ENCODE data around the gene SNTA1. TPM values are rescaled to one million over a fixed set of nuclear protein-coding genes. Genes with fewer than 3 reads are reported as not detected.

Gene SNTA1
- total and polyA plus RNA-seq, 2 of the 8 experiments (the other 6 are each of a cell fraction or from before 2014, with no cell fraction given), result 4.5 to 8.0 TPM

DNA sequence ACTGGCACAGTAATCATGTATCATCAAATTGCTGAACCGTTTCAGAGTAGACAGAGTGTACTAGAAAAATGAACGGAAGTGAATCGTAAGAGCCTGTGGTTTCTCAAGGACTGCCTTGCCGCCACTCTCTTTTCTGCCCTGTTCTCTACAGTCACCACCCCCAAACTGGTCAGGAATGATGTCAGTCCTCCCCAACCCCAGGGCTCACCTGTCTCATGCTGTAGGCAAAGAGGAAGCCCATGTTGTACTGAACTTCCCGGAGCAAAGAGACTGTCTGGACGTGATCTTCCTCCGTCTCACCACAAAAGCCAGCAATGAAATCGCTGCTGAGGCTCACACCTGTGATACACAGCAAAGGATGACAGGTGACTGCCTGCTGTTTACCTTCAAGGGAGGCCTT is 73.3 kb downstream of the SNTA1 start:
- H3K23ac ChIP-seq (ENCODE audit: insufficient read length), result no peak overlapping the region
- no peak overlapping the region for H2BK15ac ChIP-seq (ENCODE audit: low read length)
- TF ChIP-seq SRF (IDR thresholded peaks at IDR 0.05; ENCODE audit: low read depth, low read length) (no peak), CHD1 (IDR thresholded peaks at IDR 0.05; ENCODE audit: low read depth, low read length) (no peak), GTF2F1 (IDR thresholded peaks at IDR 0.05; ENCODE audit: borderline replicate concordance, low read depth, low read length) (no peak), ZNF274 (IDR thresholded peaks at IDR 0.05; ENCODE audit: borderline replicate concordance, extremely low read depth, low read length) (no peak), CBX5 (IDR thresholded peaks at IDR 0.05; ENCODE audit: low read depth, low read length) (no peak), RFX5 (IDR thresholded peaks at IDR 0.05; ENCODE audit: borderline replicate concordance, low read depth, low read length) (no peak), SAP30 (IDR thresholded peaks at IDR 0.05; ENCODE audit: insufficient read depth, insufficient replicate concordance, low read length) (no peak), NRF1 (IDR thresholded peaks at IDR 0.05; ENCODE audit: low read depth, low read length) (no peak), HDAC6 (IDR thresholded peaks at IDR 0.05; ENCODE audit: low read depth, low read length) (no peak), SIRT6 (IDR thresholded peaks at IDR 0.05; ENCODE audit: low read length) (no peak), KDM4A (IDR thresholded peaks at IDR 0.05; ENCODE audit: low read depth, low read length, severe bottlenecking) (no peak)
- no peaks in the 10 kb centered on the region for H3K4me1 ChIP-seq (replicated peaks in 1 of 4; ENCODE audit: control insufficient read depth in 3 of 4, insufficient read depth in 4 of 4, low read length in 3 of 4)
- no peaks in the 10 kb centered on the region for H3K79me1 ChIP-seq (ENCODE audit: low read depth, low read length)
- H3K9me3 ChIP-seq (ENCODE audit: insufficient read depth in 2 of 2, low read depth in 1 of 2, low read length in 1 of 2), result no peaks in the 10 kb centered on the region
- CTCF ChIA-PET (ENCODE audit: partially characterized antibody), result no interaction called here
- no peak overlapping the region for H3K27ac ChIP-seq (ENCODE audit: low read depth, low read length)
- no peaks in the 10 kb centered on the region for H3K79me2 ChIP-seq (ENCODE audit: control insufficient read depth in 1 of 2, insufficient read depth in 2 of 2, low read length in 2 of 2)
- H4K8ac ChIP-seq (ENCODE audit: extremely low read depth, insufficient read depth, low read length), result no peak overlapping the region
- POLR2A ChIA-PET (ENCODE audit: partially characterized antibody), result no interaction called here
- peaks cover 2% of the 10 kb centered on the region in 2 experiments for H4K20me1 ChIP-seq (replicated peaks in 1 of 2; ENCODE audit: control insufficient read depth in 1 of 2, insufficient read depth in 2 of 2, low read length in 2 of 2)
- H3K14ac ChIP-seq (ENCODE audit: insufficient read length), result no peak overlapping the region
- no peak overlapping the region for H3K18ac ChIP-seq (ENCODE audit: extremely low read depth, low read length)
- no peak overlapping the region for H4K5ac ChIP-seq (ENCODE audit: insufficient read length, low read depth, low read length)
- no peaks in the 10 kb centered on the region for H3K23me2 ChIP-seq (ENCODE audit: low read depth, low read length)
- no peak overlapping the region for H4K91ac ChIP-seq (replicated peaks; ENCODE audit: insufficient read length, low read length)
- no peak overlapping the region for H3K4me3 ChIP-seq (ENCODE audit: extremely low read depth in 1 of 4, insufficient read depth in 2 of 4, low read depth in 3 of 4, low read length in 4 of 4)
- H2BK20ac ChIP-seq (ENCODE audit: low read length), result no peak overlapping the region
- no peak overlapping the region for H3K56ac ChIP-seq (replicated peaks; ENCODE audit: insufficient read length, low read depth, low read length)
- WGBS, 2 experiments (ENCODE audit: extremely low coverage in 1 of 2, insufficient coverage in 1 of 2, insufficient read length in 1 of 2, insufficient replicate concordance in 2 of 2, low coverage in 1 of 2, low lambda C conversion rate in 2 of 2, missing lambda C conversion rate in 1 of 2), result 94% methylated on average over 8 of the region's 8 CpGs; no CpG with 5 or more reads in 1 of the 2 experiments
- no peak overlapping the region for H3K4ac ChIP-seq (replicated peaks; ENCODE audit: insufficient read length, low read depth, low read length)
- no peak overlapping the region for H2AFZ ChIP-seq (ENCODE audit: low read length)
- H2BK12ac ChIP-seq (ENCODE audit: low read depth, low read length), result no peak overlapping the region
- no peaks in the 10 kb centered on the region for H3K27me3 ChIP-seq (replicated peaks in 1 of 4; ENCODE audit: control insufficient read depth in 3 of 4, extremely low read depth in 1 of 4, insufficient read depth in 3 of 4, low read length in 3 of 4)
- FAIRE-seq, result no peak
- peaks cover 11 to 48% (median 45%) of the 10 kb centered on the region in 4 experiments for H3K36me3 ChIP-seq (ENCODE audit: control insufficient read depth in 2 of 4, insufficient read depth in 4 of 4, low read length in 3 of 4)
- no peak overlapping the region for H2BK5ac ChIP-seq (ENCODE audit: low read depth, low read length)
- DNase-seq (ENCODE audit: low read depth in 1 of 2, low spot score in 2 of 2), result no peak
- no peak overlapping the region for H3K4me2 ChIP-seq (ENCODE audit: insufficient read depth in 1 of 2, low read depth in 2 of 2, low read length in 2 of 2)
- H2BK120ac ChIP-seq (replicated peaks; ENCODE audit: low read depth, low read length), result no peak overlapping the region
- no peak overlapping the region for H3K9ac ChIP-seq (replicated peaks in 1 of 4; ENCODE audit: extremely low read depth in 1 of 4, low read depth in 3 of 4, low read length in 3 of 4)
- no peak overlapping the region for H2AK5ac ChIP-seq (ENCODE audit: low read depth, low read length)

All from H1 (cell line).